A549 (cell line): ENCODE data around the gene SCTR.

Source experiments
- CTCF ChIP-seq: fragments of >200 bp; sonication (Bioruptor Twin); formaldehyde crosslinking; IDR thresholded peaks from 3 replicates; pipeline ENCODE4 v1.5.1; 2016
- ELK1 ChIP-seq: fragments of 150-350 bp; IDR thresholded peaks from 2 replicates; pipeline ENCODE4 v1.6.1; 2014; ENCODE audit warnings: low read depth, mild to moderate bottlenecking, low read length
- MAFK ChIP-seq: fragments of 450-650 bp; IDR thresholded peaks from 2 replicates; pipeline ENCODE4 v1.6.1; 2014; ENCODE audit not compliant: partially characterized antibody

GRCh38 chr2:119434664-119435063, 89.6 kb downstream of the SCTR start:
- no peak for TF ChIP-seq CTCF
- no peak for TF ChIP-seq ELK1
- no peak for TF ChIP-seq MAFK
